NK-92 treated with Interleukin-12 subunit alpha and Interleukin-12 subunit beta, amount 100 ng/mL, for 24 hours (cell line): Measurements from ENCODE around the gene MYO18A.

ENCODE experiments used
- DNase-seq: peaks from one replicate; lab custom pipeline; 2025; lab: John Stamatoyannopoulos, UW

Gene MYO18A

DNA sequence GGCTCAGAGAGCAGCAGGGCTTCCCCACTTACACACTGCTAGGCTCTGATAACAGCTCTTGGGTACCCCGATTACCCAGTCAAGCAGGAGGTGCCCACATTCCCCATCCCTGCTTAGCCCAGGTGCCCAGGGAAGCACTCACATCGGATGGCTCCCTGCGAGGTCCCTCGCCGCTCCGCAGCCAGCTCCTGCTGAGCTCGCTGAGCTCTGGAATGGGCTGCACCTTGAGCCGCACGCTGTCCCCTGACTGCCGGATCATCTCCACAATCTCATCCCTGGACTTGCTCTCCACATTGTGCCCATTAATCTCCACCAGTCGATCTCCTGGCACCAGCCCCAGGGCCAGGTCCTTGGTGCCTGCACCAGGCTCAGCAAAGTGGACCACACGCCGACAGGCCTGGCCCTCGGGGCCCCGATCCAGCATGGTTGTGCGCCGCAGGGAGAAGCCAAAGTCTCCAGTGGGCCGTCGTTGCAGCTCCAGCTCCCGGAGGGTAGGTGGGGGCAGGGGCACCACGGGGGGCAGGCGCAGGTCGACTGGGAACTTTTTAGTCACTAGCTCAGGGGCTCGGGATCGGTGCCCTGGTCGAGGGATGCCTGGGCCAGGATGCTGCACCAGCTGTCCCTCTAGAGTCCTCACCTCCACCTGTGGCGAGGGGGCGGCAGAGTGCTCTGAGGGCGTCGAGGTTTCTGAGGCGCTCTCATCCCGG, 14.2 kb downstream of the MYO18A start:
- no peak for DNase-seq

DNA sequence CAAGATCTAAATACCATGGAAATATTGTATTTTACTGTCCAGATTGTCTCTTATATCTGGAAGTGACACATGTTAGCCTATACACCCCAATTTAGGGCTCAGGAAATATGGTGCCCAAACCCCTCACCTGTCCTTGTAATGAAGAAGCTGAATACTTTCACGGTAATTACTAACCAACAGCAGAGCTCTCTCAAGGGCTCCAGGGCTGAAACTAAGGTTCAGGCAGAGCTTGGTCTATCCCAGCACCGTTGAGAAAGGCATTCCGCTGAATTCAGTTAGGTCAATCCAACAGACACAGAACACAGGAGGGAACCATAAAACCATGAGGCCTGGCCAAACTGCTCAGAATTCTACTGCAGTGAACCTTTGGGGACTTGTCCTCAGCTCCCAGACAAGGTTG, 14.9 kb downstream of the MYO18A start:
- DNase-seq: no peak

DNA sequence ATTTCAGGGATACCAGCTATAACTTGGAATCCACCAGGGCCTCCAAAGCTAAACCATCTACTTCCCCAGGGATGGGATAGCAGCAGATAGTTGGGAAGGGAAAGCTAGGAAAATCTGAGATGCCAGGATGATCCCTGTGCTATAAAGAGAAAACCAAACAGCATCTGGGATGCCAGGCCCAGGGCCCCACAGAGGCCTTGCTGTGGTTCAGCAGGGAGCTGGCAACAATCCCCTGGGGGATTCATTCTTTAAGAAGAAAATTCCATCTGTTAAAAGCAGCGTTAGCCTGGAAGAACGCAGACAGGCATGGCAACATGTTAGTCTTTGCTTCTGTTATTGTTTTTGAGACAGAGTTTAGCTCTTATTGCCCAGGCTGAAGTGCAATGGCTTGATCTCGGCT, 16.6 kb downstream of the MYO18A start:
- no peak for DNase-seq

DNA sequence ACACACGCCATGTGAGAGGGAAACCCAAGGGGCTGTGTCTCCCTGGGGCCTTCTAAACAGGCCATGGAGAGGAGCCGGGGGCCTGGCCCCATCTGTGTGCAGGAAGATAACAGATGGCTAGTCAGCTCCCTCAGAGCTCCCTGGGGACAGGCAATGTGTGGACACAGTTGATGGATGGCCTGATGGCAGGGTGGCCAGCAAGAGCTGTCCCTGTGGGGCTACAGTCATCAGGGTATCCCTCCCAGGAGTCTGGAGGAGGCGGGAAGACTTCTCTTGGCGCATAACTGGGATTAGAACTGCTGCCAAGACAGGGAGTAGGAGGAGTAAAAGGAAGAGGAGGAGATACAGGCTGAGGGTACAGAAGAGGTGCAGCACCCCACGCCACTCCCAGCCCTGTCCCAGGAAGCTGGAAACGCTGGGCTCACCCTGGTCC, 17.3 kb downstream of the MYO18A start:
- DNase-seq: no peak

DNA sequence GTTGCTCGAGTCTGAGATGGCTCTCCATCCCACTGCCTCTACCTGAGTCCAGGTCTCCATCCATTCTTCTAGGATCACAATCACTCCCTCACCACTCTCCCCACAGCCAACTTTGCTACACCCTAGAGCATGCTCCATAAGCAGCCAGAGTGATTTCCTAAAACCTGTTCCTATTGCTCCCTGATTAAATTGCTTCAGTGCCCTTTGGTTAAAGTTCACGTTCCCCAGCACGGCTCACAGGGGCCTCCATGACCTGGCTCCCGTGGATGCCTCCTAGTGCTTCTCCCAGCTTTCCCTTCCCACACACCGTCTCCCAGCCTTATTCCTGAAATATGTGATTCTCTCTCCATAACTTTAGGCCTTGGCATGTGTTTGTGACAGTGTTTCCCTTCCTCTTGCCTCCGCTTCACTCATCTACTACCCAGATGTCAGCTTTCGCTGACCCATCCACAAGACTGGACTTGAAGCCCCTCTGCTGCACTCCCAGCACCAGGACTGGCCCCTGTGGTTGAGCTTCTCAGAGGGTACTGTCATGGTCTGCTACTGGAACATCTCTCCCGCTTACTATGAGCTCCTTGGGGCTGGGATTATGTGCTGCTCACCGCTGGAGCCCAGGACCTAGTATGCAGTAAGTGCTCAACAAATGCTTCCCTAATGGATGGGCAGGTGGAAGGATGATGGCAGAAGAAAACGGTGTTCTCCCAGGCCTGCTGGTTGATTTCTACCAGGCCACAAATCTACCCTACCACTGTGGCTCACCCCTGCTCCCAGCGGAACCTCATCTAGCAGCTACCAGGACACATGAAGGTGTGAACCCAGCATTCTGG, 17.9 kb downstream of the MYO18A start:
- no peak for DNase-seq

DNA sequence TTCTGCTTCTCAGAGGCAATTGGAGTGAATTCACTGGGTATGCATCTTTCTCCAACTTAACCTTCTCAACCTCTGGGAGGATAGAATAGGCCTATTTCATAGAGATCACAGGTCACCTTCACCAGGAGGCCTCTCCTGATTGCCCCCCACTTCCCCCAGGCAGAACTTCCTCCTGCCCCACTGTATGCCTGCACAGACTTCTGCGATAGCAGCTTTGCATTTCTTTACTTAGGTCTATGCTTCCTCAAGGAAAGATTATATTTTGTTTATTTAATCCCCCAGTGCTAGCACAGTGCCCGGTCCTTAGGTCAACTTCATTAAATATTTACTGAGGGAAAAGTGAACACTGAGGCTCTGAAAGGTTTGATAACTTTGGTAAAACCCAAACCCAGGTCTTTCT, 19.9 kb downstream of the MYO18A start:
- no peak for DNase-seq

DNA sequence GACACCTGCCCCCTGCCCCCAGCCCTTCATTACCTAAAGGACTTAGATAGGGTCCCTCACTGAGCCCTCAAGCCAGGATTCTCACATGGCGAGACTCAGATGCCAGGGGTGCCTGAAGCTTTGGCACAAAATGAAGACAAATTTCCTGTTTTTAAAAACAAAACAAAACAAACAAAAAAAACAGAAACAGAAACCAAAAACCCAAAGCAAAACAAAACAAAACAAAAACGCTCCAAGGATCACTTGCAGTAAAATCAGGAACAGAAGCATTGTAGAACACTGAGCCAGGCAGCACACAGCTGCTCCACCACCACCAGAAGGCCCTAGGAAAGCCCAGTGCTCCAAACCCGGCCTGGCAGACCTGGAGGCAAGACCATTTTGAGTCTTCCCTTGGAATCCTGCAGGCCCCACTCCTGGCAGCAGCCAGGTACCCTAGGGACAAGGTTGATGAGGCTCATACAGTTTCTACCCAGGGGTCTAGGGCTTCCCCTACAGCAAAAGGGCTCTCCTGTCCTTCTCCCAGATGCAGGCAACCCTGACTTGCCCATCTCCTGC, 20.8 kb downstream of the MYO18A start:
- no peak for DNase-seq

DNA sequence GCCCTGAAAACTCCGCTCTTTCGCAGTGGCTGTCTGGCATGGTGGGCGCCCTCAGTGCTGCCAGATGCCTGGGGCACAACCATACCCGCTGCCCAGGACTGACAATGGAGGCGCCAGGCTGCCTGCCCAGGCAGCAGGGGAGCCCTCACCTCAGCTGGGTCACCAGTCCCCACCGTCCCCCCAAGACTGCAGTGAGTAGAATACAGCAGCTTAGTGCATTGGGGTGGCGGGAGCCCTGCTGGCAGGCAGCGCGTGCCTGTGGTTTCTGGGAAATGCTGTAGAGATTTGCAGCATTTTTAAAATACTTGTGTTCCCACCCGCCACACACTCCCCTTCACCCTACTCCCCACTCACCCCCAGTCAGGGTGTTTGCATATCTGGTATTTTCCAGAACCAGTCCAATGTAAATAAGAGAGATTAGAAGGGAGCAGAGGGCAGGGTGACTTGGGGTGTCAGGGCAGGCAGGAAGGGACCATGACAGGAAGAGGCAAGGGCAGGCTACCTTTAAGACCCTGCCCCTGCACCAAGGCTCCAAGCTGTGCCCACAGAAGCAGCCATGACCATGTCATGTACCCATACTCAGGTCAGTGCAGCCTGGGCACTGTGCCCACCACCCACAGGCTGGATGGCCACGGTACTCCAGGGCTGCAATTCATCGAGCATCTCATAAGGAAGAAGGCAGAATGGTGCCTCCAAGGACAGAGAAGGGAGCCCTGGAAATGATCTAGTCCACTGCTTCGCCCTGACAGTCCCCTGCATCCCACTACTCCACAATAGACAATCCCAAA, 21.5 kb downstream of the MYO18A start:
- no peak for DNase-seq

DNA sequence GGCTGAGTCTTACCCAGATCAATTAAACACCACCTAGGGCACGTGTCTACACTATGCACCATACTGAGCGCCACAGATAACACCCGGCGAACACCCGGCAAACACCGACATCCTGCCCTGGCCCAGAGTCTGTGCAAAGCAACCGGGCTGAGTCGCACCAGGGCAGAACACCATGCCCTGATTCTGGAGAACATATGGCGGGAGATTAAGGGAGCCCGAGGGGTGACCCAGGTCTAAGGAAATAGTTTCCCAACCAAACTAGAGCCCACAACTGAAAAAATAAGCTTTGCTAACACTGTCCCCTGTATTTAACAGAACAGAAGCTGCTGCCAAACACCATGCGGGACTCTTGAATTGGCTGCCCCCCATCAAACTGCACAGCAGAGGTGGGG, 22.1 kb downstream of the MYO18A start:
- no peak for DNase-seq

DNA sequence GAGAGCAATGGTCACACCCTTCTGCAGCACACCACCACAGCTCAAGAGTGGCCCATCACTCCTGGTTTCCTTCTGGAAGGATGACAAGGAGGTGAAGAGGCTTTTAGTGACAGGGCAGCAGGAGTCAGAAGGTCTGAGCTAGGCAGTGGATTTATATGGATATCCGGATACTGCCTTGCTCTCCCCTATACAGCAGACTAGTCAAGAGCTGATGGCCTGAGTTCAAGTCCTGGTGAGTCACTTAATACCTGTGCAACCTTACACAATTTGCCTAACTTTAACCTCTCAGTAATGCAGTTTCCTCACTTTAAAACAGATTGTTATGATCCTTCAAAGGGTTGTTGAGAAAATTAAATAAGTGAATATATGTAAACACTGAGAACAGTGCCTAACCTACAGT, 22.9 kb downstream of the MYO18A start:
- no peak for DNase-seq

DNA sequence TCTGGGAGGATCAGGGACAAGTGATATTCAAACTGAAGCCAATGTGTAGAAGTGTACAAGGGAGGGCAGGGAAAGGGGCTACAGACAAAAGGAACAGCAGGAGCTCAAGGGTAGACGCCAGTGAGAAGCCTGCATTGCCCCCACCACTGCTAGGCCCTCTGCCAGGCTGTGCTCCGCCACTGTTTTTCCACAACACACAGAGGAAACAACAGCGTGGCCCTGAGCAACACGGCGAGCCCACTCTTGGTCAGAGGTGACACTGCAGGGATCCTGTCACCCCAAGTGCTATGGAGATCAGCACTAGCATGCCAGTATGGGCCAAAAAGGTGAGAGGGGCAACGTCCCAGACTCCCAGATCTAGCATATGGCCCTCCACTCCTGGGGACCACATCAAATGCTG, 23.4 kb downstream of the MYO18A start:
- DNase-seq: no peak

DNA sequence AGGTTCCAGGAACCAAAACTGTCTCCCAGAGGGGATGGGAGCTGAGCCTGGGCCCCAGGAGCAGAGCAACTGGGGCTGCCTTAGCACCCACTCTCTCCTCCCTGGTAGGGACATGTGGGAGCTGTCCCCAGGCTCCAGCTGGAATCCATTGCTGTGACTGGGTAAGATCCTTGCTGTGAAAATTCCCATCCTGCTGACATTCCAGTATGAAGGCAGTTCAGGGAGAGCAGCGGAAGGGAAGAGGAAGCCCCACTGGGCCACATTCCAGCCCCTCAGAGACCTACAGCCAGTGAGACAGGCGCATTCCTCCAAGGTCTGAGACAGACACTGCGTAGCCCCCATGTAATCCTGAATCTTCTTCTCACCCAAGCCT, 24.2 kb downstream of the MYO18A start:
- DNase-seq: no peak

DNA sequence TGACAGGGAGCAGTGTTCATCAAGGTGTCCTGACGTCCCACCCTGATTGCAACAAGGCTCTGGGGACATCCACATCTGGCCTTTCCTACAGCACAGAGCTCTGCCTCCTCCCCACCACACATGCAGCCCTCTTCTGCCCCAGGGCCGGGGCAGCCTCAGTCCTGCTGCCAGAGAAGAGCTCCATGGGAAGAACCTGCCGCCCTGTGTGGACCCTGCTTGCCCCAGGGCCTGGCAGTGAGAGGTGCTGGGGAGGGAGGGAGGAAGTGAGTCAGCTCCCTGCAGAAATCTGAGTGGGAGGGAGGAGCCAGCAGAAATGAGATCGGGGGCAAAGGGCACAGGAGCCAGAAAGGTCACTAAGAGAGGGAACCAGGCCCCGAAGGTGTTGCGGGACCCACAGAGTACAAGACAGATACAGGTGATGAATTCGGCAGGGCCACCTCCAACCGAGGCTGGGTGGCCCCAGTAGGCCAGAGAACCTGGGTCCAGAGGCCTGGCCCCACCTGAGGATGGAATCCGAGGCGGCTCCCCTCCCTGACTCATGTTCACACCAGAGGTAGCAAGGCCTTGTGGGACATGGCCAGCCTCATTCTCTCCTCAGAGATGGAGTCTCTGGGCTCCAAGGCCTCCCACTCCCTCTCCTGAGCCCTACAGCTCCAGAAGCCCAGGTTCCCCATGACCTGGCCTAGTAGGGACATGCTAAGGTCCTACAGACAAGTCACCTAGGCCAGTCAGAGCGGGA, 24.8 kb downstream of the MYO18A start:
- peak; percentile 80 for DNase-seq

DNA sequence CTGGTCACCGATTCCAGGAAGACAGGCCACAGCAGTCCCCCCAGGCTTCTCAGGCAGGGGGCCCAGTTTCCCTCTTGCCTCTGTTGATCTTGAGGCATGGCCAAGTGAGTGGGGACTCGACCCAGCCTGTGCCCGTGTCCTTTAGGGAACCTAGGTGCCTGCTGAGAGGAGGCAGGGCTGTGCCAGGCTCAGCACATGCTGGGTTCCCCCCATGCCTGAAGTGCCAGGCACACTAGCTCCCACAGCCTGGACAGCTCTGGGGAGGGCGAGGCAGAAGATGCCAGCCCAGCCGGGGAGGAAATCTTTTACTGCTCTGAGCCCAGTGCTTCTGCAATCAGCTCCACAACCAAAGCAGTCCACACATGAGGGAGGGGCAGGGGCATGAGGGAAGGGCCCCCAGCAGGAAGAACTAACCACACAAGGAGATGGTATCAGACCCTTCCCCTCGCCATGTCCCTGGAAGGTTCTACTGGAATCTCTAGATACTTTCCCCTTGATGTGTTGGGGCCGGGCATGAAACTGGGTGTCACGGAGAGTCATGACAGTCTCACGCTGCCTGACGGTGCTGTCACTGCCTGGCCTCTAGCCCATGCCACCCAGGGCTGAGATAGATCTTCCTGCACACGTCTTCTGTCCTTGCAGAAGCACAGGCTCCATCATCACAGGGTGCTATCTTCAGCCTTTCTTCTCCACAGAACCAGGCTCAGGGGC, 25.5 kb downstream of the MYO18A start:
- no peak for DNase-seq

DNA sequence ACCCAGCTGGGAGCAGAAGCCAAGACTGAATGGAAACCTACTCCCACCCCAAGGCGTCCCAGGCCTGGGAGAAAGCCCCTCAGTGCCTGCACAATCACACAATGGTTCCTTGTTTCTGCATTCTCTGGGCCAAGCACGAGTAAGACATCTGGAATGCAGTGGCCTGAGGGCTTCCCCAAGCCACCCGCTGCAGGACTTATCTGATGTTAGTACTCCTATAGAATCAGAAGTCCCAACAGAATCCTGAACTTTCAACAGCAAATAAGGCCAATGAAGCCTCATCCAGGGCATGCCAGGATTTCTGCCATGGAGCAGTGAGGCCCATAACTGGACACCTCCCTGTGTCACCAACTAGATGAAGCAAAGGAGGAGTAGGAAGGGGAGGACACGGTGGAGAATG, 28.6 kb downstream of the MYO18A start:
- DNase-seq: no peak

DNA sequence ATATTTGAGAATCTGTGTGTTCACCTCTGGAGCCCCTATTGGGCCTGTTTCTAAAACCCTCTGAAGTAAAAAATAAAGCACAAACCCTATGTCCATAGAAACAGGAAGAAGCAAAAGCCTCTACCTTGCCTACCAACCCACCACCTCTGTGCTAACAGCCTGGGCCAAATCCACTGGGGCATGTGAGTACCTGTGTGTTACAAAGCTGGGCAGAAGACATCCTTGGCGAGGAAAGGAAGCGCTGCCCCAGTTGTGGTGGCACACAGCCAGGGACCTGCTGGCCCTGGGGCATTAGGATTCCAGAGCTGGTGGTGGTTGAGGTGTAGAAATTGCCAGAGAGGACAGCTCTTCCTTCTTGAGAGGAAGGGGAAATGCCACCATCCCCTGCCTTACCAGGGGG, 30.0 kb downstream of the MYO18A start:
- no peak for DNase-seq

DNA sequence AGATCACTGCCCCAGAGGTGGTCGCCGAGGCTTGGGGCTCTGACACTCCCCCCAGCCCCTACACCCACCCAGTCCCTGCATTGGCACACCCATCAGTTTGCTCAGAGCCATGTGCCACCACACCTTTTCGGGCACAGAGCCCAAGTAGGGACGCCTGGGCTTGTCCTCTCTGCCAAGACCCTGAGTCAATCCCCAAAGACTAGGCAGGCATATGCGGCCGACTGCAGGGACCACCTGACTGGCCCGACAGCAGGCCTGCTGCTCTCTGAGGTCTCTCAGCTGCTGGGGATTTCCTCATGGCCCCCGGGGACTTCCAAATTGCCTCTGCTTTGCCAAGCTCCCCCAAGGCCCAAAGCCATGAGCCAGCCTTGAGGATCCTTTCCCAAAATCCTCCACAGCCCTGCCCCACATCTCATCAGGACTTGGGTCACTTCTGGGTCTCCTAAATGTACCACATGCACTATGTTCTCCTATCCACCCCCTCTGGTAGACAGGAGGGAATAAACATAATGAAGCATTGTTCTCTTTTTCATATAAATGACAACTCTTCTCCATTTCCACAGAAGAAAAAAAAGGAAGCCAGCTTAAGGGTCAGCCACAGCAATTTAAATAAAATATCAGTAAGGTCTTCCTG, 30.6 kb downstream of the MYO18A start:
- no peak for DNase-seq

DNA sequence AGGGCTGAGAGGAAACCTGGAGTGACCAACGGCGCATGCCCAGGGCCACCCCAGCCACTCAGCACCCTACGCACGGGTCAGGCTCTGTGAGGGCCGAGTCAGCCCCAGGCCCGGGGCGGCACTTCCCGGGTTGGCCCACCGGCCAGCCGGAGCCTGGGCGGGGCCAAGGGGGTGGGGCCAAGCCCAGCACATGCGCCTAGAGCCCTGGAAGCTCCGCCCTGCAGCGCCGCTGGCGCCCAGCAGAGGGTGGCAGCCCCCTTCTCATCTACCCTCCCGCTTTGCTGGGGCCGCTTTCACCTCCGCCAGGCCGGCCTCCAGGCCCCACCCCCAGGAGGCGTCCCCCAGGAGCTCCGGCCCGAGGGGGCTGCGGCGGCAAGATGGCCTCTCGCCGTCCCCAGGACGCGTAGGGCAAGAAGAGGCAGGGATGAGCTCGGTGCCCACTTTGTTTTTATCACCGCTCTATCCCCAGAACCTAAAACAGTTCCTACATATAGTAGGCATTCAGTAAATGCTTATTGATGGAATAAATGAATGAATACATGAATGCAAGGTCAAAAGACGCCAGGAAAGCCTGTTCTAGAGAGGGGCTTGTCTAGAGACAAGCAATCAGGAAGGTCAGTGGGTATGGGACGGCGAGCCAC, 31.3 kb downstream of the MYO18A start:
- peak; percentile 93 for DNase-seq

DNA sequence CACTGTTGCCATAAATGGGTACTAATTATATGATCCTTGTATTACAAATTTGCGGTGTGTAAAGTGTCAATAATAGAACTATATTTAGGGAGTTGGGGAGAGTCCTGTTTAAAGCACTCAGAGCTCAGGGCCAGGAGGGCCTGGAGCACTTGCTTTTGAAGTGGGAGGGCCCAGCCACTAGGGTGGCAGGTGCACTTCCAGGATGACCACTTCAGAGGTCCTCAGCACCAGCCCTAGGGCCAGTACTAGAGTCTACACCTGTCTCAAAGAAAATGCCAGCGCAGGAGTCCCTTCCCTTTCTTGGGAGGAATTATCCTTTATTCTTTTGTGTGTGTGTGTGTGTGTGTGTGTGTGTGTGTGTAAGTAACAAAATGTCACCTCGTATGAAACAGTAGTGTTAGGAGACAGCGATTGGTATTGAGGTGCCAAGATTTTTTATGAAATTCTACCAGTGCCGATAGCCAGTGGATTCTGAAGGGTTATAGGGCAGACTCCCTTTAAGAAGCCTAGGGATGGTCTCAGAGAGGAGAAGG, 31.9 kb downstream of the MYO18A start:
- DNase-seq: no peak

DNA sequence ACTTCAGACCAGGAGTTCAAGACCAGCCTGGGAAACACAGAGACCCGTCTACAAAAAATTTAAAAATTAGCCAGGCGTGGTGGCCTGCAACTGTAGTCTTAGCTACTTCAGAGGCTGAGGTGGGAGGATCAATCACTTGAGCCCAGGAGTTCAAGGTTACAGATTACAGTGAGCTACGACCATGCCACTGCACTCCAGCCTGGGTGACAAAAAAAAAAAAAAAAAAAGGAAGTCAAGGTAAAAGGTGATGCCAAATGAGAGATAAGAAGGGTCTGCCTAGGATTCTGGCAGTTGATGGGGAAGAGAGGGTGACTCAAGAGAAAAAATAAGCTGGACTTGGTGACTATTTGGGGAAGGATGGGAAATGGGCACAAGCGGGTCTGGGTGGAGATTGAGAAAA, 32.5 kb downstream of the MYO18A start:
- no peak for DNase-seq
